DOHH2 (cell line): ENCODE results near the gene PKM.

Source experiments
- H3F3A ChIP-seq: fragments of 200-600 bp; sonication (generic), shearing (Covaris generic); 2 replicates; pipeline ENCODE4 v1.6.0; 2016; ENCODE audit warnings: antibody characterized with exemption, mild to moderate bottlenecking; ENCODE audit not compliant: control insufficient read depth, insufficient read depth
- H3K27ac ChIP-seq: fragments of 200-600 bp; sonication (generic); 2 replicates; pipeline ENCODE4 v1.5.1; 2014; ENCODE audit warnings: low read depth, mild to moderate bottlenecking, low read length, moderate library complexity
- H3K27me3 ChIP-seq: fragments of 200-600 bp; sonication (generic); 2 replicates; pipeline ENCODE4 v1.6.1; 2014; ENCODE audit warnings: mild to moderate bottlenecking, low read length, mixed read lengths; ENCODE audit not compliant: control insufficient read depth
- H3K36me3 ChIP-seq: fragments of 200-600 bp; sonication (generic); 2 replicates; pipeline ENCODE4 v1.6.1; 2014; ENCODE audit warnings: mild to moderate bottlenecking, low read length, moderate library complexity, mixed read lengths; ENCODE audit not compliant: control insufficient read depth
- H3K4me1 ChIP-seq: fragments of 200-600 bp; sonication (generic); 2 replicates; pipeline ENCODE4 v1.6.1; 2014; ENCODE audit warnings: mild to moderate bottlenecking, low read length, mixed read lengths; ENCODE audit not compliant: control insufficient read depth
- H3K4me2 ChIP-seq: fragments of 200-600 bp; sonication (generic); 2 replicates; pipeline ENCODE4 v1.6.0; 2014; ENCODE audit warnings: mild to moderate bottlenecking, low read length, moderate library complexity
- H3K4me3 ChIP-seq: fragments of 200-600 bp; sonication (generic); 2 replicates; pipeline ENCODE4 v1.5.1; 2014; ENCODE audit warnings: mild to moderate bottlenecking, low read length, mixed read lengths
- H3K79me2 ChIP-seq: fragments of 200-600 bp; sonication (generic); 2 replicates; pipeline ENCODE4 v1.6.1; 2014; ENCODE audit warnings: mild to moderate bottlenecking, low read length, mixed read lengths; ENCODE audit not compliant: control insufficient read depth
- H3K9me2 ChIP-seq: fragments of 200-600 bp; sonication (generic); replicated peaks from 2 replicates; pipeline ENCODE4 v1.6.1; 2014; ENCODE audit warnings: mild to moderate bottlenecking, low read length, mixed read lengths; ENCODE audit not compliant: control insufficient read depth
- H3K9me3 ChIP-seq: fragments of 200-600 bp; sonication (generic); 2 replicates; pipeline ENCODE4 v1.6.1; 2014; ENCODE audit warnings: antibody characterized with exemption, low read length, mixed read lengths; ENCODE audit not compliant: control insufficient read depth, insufficient read depth
- H4K20me1 ChIP-seq: fragments of 200-600 bp; sonication (generic); 2 replicates; pipeline ENCODE4 v1.6.0; 2014; ENCODE audit warnings: low read depth, mild to moderate bottlenecking, antibody characterized with exemption, low read length, moderate library complexity; ENCODE audit not compliant: control insufficient read depth, insufficient read depth
- CTCF ChIP-seq: fragments of 200-600 bp; sonication (generic); IDR thresholded peaks from one replicate; pipeline ENCODE4 v1.5.1; 2014; ENCODE audit warnings: antibody characterized with exemption, mild to moderate bottlenecking, low read depth, low read length; ENCODE audit not compliant: poor library complexity, severe bottlenecking
- EZH2phosphoT487 ChIP-seq: fragments of 200-600 bp; sonication (generic); IDR thresholded peaks from 2 replicates; pipeline ENCODE4 v1.6.1; 2017; ENCODE audit warnings: borderline replicate concordance, mild to moderate bottlenecking, antibody characterized with exemption, low read length, moderate library complexity, mixed read lengths

The PKM gene

GRCh38 chr15:72179950-72180581 lies 50.9 kb downstream of the PKM start:
- no peaks in the 10 kb centered on the region for H3K9me2 ChIP-seq
- no peak overlapping the region for H3K27ac ChIP-seq
- H3F3A ChIP-seq, result no peaks in the 10 kb centered on the region
- no peaks in the 10 kb centered on the region for H4K20me1 ChIP-seq
- H3K9me3 ChIP-seq, result no peaks in the 10 kb centered on the region
- H3K4me1 ChIP-seq, result no peaks in the 10 kb centered on the region
- H3K4me3 ChIP-seq, result no peak overlapping the region
- H3K36me3 ChIP-seq, result no peaks in the 10 kb centered on the region
- H3K79me2 ChIP-seq, result no peaks in the 10 kb centered on the region
- TF ChIP-seq CTCF, result no peak
- no peak for TF ChIP-seq EZH2phosphoT487
- H3K27me3 ChIP-seq, result peaks cover 8% of the 10 kb centered on the region; the same call in 1 of the 2 replicates
- no peak overlapping the region for H3K4me2 ChIP-seq

- H4K20me1 ChIP-seq, result no peaks in the 10 kb centered on the region
- H3K27ac ChIP-seq, result no peak overlapping the region
- no peak overlapping the region for H3K4me2 ChIP-seq
- no peaks in the 10 kb centered on the region for H3K9me2 ChIP-seq
- no peaks in the 10 kb centered on the region for H3K9me3 ChIP-seq
- H3K4me1 ChIP-seq, result no peaks in the 10 kb centered on the region
- H3F3A ChIP-seq, result no peaks in the 10 kb centered on the region
- H3K27me3 ChIP-seq, result peaks cover 13% of the 10 kb centered on the region; the same call in 1 of the 2 replicates
- H3K36me3 ChIP-seq, result no peaks in the 10 kb centered on the region
- TF ChIP-seq EZH2phosphoT487, result no peak
- no peak for TF ChIP-seq CTCF
- no peaks in the 10 kb centered on the region for H3K79me2 ChIP-seq
- no peak overlapping the region for H3K4me3 ChIP-seq
Observed at GRCh38 chr15:72178976-72179585, 51.9 kb downstream of the PKM start.

GRCh38 chr15:72176743-72177142 lies 54.2 kb downstream of the PKM start:
- no peak overlapping the region for H3K4me3 ChIP-seq
- no peaks in the 10 kb centered on the region for H3K4me1 ChIP-seq
- TF ChIP-seq CTCF (no peak), EZH2phosphoT487 (no peak)
- peaks cover 14% of the 10 kb centered on the region; the same call in 1 of the 2 replicates for H3K27me3 ChIP-seq
- H3K9me2 ChIP-seq, result no peaks in the 10 kb centered on the region
- H3K9me3 ChIP-seq, result no peaks in the 10 kb centered on the region
- no peak overlapping the region for H3K4me2 ChIP-seq
- H3K27ac ChIP-seq, result no peak overlapping the region
- no peaks in the 10 kb centered on the region for H3F3A ChIP-seq
- no peaks in the 10 kb centered on the region for H3K36me3 ChIP-seq
- H3K79me2 ChIP-seq, result no peaks in the 10 kb centered on the region
- H4K20me1 ChIP-seq, result no peaks in the 10 kb centered on the region
